Mucosa of descending colon (tissue), 3 donors: Measurements from ENCODE around the gene TMC5. TPM values are rescaled to one million over a fixed set of nuclear protein-coding genes. Genes with fewer than 3 reads are reported as not detected.
A peak's percentile ranks its signal among the peaks of the same experiment; 100 is the strongest.

Experiments
- ATAC-seq: fragments of 200-7000 bp; cut with Tn5 transposase; one replicate; pipeline ENCODE4 v1.9.1; 2020; ENCODE audit warnings: mild to moderate bottlenecking, moderate library complexity
- DNase-seq, 3 donors: peaks; one replicate each; pipeline ENCODE4 v3.0.0-alpha.2; 2020
- H3K36me3 ChIP-seq: fragments of 200-600 bp; one replicate; pipeline ENCODE4 v1.8.0; 2021; ENCODE audit warnings: low read depth, mild to moderate bottlenecking
- H3K4me1 ChIP-seq: fragments of 200-600 bp; one replicate; pipeline ENCODE4 v1.8.0; 2021; ENCODE audit warnings: low read depth, mild to moderate bottlenecking
- H3K4me3 ChIP-seq: fragments of 200-600 bp; one replicate; pipeline ENCODE4 v1.8.0; 2021; ENCODE audit warnings: mild to moderate bottlenecking
- H3K9me3 ChIP-seq: fragments of 200-600 bp; one replicate; pipeline ENCODE4 v1.8.0; 2021; ENCODE audit warnings: mild to moderate bottlenecking
- intact Hi-C, 2 donors: fragments of 100-400 bp; cut with DNase I in 1 of 2; cut with micrococcal nuclease in 1 of 2; formaldehyde crosslinking; loops; one replicate each; pipeline versions ENCODE4 v1.11.0 to v1.11.1; 2022; cut with DNase I, micrococcal nuclease
- total RNA-seq, 3 donors: library from RNA; stranded (reverse); fragmentation: NEBNext Ultra II Directional in 2 of 3; extraction: Animal tissue kit (Norgen Biotek cat#: 25700) in 2 of 3; gene quantifications; one replicate each; pipeline versions ENCODE4 v1.2.1 to v1.2.4, GENCODE V29; 2021 to 2023
- TF ChIP-seq, protein P1 (sequence below): fragments of 200-600 bp; IDR thresholded peaks from one replicate; pipeline ENCODE4 v1.8.0; 2022; ENCODE audit warnings: antibody characterized with exemption, mild to moderate bottlenecking
- donor health status: DM: no; HTN: no; CAD: no; lungs with moderate emphysema.
- donor health status: DM: no; HTN: no; CAD: no.
- donor health status: DM: no; HTN: yes; CAD: no.

TMC5 gene
- total RNA-seq, 3 donors from 2014 or later = 73.4 to 147 (median 122) TPM

DNA sequence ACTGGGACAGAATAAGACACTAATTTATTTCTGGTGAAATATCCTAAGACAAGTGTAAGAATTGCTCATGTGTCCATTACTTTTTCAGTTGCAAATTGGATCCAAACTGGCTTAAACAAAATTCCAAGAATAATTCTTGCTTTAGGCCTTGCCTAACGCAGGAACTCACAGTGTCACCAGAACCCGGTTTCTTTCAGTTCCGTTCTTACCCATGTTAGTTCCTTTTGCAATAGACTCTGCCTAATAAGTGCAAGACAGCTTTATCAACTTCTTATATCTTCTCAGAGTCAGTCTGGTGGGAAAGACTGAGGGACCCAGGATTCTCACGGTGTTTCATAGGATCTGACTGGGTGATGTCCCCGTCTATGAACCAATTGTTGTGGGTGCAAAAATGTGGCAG, 79.5 kb downstream of the TMC5 start:
- TF ChIP-seq, protein P1, sequence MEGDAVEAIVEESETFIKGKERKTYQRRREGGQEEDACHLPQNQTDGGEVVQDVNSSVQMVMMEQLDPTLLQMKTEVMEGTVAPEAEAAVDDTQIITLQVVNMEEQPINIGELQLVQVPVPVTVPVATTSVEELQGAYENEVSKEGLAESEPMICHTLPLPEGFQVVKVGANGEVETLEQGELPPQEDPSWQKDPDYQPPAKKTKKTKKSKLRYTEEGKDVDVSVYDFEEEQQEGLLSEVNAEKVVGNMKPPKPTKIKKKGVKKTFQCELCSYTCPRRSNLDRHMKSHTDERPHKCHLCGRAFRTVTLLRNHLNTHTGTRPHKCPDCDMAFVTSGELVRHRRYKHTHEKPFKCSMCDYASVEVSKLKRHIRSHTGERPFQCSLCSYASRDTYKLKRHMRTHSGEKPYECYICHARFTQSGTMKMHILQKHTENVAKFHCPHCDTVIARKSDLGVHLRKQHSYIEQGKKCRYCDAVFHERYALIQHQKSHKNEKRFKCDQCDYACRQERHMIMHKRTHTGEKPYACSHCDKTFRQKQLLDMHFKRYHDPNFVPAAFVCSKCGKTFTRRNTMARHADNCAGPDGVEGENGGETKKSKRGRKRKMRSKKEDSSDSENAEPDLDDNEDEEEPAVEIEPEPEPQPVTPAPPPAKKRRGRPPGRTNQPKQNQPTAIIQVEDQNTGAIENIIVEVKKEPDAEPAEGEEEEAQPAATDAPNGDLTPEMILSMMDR = no peak
- Histone ChIP-seq H3K9me3 (no peaks in the 10 kb centered on the region), H3K4me1 (no peaks in the 10 kb centered on the region), H3K36me3 (no peaks in the 10 kb centered on the region), H3K4me3 (no peak overlapping the region)
- ATAC-seq (no peak), DNase-seq (no peak)
- intact Hi-C loops = no loop called here

DNA sequence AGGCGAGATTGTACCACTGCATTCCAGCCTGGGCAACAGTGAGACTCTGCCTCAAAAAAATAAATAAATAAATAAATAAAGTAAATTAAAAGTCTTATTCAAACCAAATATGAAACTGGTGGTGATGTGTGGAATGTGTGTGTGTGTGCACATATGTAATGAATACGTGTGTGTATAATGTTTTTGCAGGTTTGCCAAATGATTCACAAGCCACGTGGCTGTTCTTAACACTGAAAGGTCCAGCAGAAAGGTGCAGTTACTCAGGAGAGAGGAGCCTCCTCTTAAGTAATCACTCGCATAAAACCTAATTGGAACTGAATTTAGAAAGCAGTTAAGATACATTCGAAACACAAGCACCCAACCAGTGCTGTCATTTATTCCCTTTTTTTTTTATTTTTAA, 81.3 kb downstream of the TMC5 start:
- no peaks in the 10 kb centered on the region for H3K9me3 ChIP-seq
- intact Hi-C loops = no loop called here
- peaks cover 8% of the 10 kb centered on the region for H3K36me3 ChIP-seq
- no peak for DNase-seq
- TF ChIP-seq, protein P1 = no peak
- H3K4me1 ChIP-seq = no peaks in the 10 kb centered on the region
- no peak for ATAC-seq
- no peak overlapping the region for H3K4me3 ChIP-seq

DNA sequence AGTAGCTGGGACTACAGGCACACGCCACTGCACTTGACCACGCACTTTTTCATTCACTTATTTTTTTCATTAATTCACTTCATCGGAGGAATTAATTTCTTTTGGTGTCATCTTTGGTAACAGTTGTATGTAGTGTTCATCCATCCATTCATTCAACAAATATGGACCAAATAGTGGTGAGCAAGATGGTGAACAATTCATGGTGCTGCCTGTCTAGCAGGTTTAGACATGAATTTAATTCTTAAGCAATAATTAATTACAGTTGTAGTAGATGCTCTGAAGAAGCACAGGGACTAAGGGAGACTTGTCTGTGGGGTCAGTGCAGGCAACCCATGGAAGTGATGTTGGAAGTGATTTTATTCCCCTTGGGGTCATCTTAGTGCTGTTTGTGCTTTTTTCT, 81.8 kb downstream of the TMC5 start:
- peaks cover 12% of the 10 kb centered on the region for H3K36me3 ChIP-seq
- no peak for ATAC-seq

DNA sequence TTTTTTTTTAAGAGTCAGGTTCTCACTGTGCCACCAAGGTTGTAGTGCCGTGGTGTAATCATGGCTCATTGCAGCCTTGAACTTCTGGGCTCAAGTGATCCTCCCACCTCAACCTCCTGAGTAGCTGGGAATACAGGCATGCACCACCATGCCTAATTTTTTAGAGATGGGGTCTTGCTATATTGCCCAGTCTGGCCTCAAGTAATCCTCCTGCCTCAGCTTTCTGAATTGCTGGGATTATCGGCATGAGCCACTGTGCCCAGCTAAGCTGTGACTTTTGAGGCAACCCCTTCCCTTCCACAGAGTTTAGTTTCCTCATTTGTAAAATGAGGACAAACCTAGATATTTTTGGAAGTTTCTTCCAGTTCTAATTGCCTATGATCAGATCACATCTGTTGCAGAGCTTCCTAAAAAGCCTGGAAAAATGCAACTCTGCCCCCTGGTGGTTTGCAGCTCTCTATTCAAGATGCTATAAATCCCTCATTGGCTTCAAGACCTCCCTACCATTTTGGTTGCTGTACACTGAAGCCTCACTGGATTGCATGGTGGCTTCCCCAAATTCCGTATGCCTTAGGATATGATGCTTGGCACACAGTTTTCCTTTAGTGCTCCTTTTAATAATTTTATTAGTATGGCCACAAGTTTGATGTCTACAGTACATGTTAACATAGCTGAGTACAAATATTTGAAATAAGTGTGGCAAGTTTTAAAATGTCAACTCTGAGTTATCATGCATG, 84.9 kb downstream of the TMC5 start:
- no peak overlapping the region for H3K4me3 ChIP-seq
- DNase-seq (peak in 2 of 3 donors; percentile 50 to 87), ATAC-seq (peak; percentile 80)
- TF ChIP-seq, protein P1 = peak; percentile 55
- intact Hi-C loops = loop anchor here in 1 of 2 donors (5.0 kb wide), 1 partner anchor 415 kb away; no protein-coding TSS in a partner anchor
- peaks cover 23% of the 10 kb centered on the region for H3K36me3 ChIP-seq
- H3K9me3 ChIP-seq = no peaks in the 10 kb centered on the region
- no peaks in the 10 kb centered on the region for H3K4me1 ChIP-seq

More for the DNA sequence above, 81.8 kb downstream of the TMC5 start:
- TF ChIP-seq, protein P1 = no peak
- no peak for DNase-seq
- intact Hi-C loops = no loop called here
- Histone ChIP-seq H3K4me1 (no peaks in the 10 kb centered on the region), H3K9me3 (no peaks in the 10 kb centered on the region), H3K4me3 (no peak overlapping the region)

DNA sequence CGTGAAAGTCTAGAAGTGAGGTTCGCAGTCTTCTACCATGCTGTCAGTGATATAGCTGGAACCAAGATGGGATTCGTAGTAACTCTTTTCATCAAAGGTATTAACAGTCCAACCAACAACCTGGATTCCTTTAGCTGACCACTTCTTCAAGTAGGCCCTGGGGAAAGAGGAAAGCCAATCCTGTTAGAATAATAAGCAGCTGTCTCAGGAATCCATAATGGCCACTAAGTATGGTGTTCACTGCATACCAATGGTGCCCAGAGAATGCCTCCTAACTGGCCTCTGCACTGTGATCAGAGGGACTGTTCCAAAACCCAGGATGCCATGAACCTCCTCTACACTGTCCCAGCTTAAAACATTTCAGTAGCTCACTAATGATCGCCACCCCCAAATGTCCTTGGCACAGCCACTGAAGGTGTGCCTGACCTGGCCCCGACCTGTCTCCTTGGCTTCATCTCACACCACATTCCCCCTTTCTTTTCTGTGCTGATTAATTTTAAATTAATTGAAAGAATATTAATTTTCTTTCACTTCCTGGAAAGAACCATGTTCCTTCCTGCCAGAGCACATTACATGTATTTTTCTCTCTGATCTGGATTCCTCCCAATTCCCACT, 85.9 kb downstream of the TMC5 start:
- ATAC-seq (no peak), DNase-seq (no peak)
- Histone ChIP-seq H3K4me3 (no peak overlapping the region), H3K9me3 (no peaks in the 10 kb centered on the region), H3K36me3 (peaks cover 24% of the 10 kb centered on the region), H3K4me1 (no peaks in the 10 kb centered on the region)
- intact Hi-C loops = loop anchor here in 1 of 2 donors (5.0 kb wide), 1 partner anchor 416 kb away; no protein-coding TSS in a partner anchor
- TF ChIP-seq, protein P1 = no peak
